Eye (tissue), 1 donor: Measurements from ENCODE around the gene CCT3.
"Not testable (repeated sequence)": the region's sequence is repeated elsewhere in the genome, so short reads cannot be mapped to it uniquely, and the experiment has no call there.

Source experiments
- DNase-seq: peaks from one replicate; pipeline ENCODE4 v3.0.0-alpha.2; 2015

CCT3 gene

DNA sequence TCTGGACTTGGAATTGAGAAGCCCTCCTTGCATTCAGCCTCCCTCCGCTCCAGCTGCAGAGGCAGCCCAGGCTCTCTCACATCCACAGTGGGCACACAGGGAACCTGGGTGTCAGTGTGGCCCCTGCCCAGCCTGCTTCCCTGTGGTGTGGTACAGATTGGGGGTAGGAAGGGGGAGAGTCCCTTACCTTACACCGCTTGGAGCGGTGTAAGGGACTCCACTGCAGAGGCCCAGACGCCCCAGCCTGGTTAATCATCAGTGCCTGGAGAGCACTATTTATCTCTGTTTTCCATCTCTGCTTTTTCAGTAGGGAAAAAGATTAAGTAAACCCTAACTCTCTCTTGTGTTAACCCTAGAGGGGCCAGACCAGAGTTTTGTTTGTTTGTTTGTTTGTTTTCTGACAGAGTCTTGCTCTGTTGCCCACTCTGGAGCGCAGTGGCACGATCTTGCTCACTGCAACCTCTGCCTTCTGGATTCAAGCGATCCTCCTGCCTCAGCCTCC lies 30.1 kb upstream of the CCT3 start:
- no peak for DNase-seq

DNA sequence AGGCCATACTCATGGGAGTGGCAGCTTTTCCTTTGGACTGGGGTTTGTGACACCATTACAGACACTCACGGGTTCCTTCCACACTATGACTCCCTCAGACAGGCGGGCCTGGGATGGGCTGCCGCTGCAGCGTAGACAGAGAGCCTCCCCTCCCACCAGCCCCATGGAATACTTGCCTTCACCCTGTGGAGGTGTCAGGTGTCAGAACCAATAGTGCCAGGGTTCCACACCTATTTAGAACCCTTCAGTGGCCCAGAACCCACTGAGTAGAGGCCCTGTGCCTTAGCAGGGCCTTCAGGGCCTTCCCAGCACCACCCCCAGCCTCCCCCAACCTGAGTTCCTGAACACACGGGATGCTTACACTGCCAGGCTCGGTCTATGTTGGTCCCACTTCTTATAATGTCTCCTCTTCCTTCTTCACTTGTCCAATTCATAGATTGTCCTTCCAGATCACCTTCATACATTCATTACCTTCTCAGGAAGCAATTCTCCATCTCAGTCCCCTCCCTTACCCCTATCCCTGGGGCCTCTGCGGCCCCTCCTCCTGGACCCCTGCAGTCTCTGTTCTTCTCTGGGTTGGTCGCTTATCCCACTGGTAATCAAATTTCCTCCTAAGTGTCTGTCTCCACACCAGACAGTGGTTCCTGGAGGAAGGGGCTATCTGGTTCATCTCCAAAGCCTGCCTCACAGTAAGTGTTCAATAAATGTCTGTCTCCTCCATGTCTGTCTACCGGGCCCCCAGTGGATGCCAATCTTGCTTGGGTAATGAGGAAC lies 29.5 kb upstream of the CCT3 start:
- DNase-seq: no peak

DNA sequence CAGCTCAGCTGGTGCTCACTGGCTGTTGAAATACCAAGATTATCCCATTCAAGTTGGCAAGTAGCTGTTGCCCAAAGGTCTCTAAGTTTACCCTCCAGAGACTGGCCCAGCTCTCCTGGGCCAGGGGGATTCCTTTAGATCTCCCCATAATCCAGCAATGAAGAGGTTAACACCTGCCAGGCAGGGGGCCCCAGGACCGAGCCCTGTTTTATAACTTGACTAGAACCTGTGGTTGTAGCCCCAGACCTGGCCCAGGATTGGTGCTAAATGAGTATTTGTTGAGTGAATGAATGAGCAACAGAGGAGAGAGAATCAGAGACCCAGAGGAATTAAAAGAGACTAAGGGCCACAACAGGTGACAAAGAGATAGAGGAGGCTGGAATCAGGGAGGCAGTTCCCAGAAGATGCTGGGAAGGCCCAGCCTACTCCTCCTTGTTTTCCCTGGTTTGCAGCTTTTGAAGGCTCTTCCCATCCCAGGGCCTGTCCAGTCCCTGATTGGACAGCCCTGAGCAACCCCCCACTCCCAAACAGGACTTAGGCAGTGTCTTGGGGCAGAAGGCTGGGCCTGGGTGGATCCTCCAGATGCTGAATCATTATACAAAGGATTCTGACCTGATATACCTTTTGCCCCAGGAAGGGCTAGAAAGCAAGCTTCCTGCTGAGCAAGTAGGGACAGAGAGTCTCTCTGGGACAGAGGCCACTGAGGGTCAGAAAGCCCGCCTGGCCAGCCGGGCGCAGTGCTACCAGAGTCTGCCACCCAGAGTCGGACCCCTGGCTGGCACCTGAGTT lies 28.5 kb upstream of the CCT3 start:
- no peak for DNase-seq

DNA sequence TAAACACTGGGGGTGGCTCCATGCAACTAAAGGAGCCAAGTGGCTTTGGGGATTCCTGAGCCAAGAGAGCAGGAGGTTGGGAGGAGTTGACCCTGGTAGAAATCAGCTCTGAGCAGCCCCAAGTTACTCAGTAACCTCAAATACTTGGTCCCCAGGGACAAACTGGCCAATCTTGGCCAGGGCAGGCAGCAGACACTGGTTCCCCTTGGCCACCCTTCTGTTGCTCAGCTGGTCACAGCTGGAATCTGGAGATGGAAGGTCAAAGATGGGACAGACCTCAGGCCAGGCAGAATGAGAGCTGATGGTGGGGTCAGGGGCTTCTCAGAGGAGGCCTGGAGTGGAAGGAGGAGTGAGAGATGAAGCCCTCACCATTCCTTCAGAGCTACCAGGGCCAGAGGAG lies 27.7 kb upstream of the CCT3 start:
- DNase-seq: no peak

DNA sequence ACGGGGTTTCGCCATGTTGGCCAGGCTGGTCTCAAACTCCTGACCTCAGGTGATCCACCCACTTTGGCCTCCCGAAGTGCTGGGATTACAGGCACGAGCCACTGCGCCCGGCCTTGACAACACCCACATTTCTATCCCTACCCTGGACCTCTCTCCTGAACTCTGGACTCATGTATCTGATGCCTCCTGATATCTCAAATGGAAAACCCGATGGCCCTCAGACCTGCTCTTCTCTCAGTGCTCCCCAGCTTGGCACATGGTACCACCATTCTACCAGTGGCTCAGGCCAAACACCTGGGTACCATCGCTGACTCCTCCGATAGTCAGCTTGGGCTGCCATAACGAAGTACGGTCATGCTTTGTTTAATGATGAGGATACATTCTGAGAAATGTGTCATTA lies 22.4 kb upstream of the CCT3 start:
- no peak for DNase-seq

DNA sequence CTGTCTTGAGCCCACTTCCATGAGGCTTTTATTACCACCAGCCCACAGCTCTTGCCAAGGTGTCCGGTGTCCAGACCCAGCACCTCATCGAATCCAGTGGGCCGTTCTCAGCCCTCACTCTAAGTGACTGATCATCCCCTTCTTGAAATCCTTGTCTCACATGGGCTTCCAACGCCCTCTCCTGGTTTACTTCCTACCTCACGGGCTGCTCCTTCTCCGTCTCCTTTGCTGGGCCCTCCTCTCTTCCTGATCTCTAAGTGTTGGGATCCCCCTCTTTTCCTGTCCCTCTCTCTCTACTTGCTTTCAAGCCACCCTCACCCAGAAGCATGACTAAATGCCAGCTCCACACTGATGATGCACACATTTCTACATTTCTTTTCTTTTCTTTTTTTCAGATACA lies 21.9 kb upstream of the CCT3 start:
- DNase-seq: no peak

DNA sequence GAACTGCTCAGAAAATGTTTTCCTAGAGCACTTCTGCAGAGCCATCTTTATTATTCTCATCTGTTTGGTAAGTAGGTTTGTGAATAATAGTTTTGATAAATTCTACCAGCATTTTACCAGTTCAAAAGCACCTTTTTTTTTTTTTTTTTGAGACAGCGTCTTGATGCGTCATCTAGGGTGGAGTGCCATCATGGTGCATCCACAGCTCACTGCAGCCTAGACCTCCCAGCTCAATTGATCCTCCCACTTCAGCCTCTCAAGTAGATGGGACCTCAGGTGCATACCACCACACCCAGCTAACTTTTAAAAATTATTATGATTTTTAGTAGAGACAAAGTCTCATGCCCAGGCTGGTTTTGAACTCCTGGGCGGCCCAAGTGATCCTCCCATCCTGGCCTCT lies 21.2 kb upstream of the CCT3 start:
- DNase-seq: no peak

DNA sequence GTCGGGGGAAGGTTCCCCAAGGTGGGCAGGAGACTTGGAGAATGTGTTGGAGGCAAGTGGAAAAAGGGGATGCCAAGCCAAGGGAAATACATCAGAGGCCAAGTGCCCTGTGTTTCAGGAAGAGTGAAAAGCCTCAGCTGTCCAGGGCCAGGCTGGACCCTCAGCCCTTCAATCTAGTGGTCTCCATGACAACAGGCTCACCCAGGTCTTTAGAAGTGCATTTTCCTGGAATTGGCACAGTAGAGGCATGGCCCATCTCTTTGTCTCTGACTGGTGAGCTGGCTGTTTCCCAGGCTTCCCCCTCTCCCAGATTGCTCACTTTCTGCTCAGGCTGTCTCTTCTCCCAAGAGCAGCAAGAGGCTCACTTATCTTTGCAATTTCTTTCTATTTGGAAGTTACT lies 20.5 kb upstream of the CCT3 start:
- DNase-seq: no peak

DNA sequence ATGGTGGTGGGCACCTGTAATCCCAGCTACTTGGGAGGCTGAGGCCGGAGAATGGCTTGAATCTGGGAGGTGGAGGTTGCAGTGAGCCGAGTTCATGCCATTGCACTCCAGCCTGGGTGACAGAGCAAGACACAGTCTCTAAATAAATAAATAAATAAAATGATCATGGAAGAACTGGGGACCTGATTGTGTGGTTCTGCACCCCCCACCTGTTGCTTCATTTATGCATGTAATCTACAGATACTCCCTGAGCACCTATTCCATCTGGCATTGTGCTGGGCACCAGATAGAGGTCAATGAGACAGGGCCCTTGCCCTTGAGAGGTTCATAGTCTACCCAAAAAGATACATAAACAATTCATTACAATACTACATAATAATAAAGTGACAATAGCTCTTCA lies 19.9 kb upstream of the CCT3 start:
- no peak for DNase-seq

DNA sequence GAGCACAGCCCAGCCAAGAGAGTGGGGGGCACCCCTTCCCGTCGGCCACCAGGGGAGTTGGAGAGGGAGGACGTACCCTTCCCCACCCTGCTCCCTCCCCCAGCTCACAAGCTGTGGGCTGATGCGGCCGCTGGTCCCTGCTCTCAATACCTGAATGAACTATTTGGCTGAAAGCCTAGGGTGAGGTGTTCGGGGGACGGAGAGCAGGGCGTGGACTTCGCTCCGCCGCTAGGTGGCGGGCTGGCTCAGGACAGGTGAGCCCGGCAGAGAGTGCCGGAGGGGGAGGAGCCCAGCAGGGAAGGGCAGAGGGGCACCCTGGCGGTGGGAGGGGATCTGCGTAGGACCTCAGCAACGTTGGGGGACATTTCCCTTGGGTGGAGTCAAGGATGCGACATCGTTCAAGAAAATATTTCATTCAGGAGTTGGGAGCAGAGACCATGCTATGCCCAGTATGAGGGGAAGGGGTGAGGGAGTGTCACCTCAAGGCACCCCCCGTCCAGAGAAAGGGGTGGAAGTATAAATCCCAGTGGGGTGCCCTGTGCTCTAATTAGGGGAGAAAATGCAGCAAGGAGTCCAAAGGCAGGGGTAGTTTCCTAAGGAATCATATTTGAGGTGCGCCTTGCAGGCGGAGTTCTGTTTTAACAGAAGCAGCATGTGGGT lies 18.9 kb upstream of the CCT3 start:
- peak; percentile 54 for DNase-seq

DNA sequence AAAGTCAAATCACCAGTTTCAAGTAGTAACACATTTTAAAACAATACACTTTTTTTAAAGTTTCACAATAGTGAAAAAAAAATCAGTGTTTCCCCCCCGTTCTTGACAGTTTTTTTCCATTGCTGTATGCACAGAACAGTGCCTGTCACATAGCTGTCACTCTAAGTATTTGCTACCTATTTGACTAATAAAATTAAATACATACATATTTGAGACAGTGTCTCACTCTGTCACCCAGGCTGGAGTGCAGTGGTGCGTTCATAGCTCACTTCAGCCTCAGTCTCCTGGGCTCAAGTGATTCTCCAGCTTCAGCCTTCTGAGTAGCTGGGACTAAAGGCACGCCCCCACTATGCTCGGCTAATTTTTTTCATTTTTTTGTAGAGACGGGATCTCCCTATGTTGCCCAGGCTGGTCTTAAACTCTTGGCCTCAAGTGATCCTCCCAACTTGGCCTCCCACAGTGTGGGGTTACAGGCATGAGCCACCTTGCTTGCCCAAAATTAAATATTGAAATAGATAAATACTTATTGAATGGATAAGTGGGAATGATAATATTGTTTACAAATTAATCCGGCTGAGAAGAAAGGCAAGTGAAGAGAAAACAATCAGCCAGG lies 18.3 kb upstream of the CCT3 start:
- no peak for DNase-seq

DNA sequence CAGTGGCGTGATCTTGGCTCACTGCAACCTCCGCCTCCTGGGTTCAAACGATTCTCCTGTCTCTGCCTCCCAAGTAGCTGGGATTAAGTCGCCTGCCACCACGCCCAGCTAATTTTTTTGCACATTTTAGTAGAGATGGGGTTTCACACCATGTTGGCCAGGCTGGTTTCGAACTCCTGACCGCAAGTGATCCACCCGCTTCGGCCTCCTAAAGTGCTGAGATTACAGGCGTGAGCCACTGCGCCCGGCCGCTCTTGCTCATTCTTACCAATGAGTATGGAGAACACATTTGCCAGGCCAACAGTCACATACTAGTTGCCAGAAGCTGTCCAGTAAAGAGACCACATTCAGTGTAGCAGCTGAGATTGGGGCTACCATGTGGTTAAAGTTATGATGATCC lies 14.4 kb upstream of the CCT3 start:
- DNase-seq: not testable (repeated sequence)

DNA sequence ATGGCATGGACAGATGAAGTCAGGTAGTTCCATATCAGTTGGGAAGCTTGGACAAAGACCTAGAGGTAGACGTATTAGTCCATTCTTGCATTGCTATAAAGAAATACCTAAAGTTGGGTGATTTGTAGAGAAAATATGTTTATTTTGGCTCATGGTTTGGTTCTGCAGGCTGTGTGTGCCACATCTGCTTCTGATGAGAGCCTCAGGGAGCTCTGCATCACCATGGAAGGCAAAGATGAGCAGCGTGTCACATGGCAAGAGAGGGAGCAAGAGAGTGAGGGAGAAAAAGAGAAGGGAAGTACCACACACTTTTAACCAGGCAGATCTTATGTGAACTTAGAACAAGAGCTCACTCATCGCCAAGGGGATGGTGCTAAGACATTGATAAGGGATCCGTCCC lies 9.2 kb upstream of the CCT3 start:
- DNase-seq: no peak

DNA sequence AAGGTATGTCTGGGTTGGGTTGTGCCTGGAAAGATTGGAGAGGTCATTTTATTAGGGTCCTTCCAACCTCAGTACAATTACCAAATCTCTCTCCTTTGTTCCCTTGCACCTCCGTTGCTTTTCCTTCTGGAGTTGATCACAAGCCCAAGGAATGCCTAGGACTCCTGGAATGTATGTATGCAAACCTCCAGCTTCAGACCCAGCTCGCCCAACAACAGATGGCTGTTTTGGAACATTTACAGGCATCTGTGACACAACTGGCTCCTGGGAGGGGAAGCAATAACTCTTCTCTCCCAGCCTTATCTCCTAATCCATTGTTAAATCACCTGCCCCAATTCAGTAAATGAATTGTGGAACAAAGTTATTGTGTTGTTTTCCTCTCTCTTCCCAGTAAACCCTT lies 8.5 kb upstream of the CCT3 start:
- no peak for DNase-seq

DNA sequence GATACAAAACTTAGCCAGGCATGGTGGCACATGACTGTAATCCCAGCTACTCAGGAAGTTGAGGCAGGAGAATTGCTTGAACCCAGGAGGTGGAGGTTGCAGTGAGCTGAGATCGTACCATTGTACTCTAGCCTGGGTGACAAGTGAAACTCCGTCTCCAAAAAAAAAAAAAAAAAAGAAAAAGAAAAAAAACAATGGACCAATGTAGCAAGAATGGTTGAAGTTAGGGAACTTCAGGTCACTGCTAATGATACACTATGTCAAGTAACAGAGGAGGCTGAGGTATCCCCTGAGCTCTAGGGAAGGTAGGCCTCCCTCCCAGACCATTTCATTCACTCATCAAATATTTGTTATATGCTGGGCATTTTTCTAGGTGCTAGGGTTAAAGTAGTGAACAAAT lies 7.9 kb upstream of the CCT3 start:
- not testable (repeated sequence) for DNase-seq

DNA sequence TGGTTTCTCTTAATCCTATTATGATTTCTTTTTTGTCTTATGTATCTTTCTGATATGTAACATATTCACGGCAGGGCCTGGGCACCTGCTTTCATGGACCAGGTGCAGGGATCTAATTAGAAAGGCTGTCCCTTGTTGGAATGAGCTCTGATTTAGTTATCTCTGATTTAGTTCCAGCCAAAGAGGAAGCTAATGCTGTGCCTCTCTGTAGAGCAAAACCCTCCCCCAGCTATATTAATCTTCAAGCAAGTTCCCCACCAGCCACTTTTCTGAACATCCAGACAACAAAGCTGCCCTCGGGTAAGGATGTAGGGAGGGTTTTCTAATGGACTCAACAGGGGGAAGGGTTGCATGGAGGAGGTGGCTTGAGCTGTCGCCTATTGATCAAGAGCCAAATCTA lies 6.3 kb upstream of the CCT3 start:
- no peak for DNase-seq

DNA sequence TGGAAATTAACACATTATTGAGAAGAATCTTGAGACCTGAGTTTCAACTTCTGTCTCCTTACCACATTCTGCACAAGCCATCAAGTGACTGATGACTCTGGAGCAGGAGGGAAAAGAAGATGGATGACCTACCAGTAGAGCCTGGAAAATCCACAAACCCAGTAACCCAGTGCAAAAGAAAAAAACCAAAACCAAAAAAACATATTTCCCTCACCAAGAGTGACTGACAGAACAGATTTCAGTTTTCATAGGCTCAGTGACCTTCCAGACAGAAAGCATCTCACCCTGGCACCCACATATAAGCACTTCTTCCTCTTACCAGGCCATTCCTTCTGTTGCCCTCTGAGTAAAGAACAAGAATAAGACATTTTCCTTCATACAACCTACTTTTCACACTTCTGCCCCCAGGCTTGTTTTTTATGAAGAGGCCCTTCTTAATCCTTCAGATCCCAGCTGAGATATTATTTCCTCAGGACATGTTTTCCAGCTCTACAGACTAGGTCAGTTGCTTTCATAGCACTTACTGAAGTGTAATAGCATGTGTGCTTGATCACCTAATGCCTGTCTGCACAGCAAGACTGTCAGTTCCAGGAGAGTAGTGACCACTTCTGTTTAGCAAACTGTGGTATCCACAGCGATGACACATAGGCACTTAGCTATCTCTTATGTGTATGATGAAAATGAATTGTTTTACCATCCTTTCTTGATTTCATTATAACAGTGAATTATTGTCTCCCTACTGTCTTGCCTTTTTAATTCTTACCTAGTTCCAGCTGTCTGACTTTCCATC lies 4.3 kb upstream of the CCT3 start:
- DNase-seq: no peak

DNA sequence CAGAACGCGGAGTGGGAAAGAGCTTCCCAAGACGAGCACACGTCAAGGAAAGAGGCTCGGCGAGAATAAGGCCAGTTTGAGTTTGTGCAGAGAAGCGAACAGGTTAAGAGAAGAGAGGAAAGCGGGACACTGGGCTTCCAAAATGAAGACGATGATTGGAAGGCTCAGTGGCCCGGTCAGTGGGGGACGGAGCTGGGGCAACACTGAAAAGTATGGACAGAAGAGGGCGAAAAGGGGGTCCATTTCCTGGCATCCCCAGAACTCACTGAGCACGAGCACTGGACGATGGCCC lies 258 bp downstream of the CCT3 start:
- DNase-seq: no peak

DNA sequence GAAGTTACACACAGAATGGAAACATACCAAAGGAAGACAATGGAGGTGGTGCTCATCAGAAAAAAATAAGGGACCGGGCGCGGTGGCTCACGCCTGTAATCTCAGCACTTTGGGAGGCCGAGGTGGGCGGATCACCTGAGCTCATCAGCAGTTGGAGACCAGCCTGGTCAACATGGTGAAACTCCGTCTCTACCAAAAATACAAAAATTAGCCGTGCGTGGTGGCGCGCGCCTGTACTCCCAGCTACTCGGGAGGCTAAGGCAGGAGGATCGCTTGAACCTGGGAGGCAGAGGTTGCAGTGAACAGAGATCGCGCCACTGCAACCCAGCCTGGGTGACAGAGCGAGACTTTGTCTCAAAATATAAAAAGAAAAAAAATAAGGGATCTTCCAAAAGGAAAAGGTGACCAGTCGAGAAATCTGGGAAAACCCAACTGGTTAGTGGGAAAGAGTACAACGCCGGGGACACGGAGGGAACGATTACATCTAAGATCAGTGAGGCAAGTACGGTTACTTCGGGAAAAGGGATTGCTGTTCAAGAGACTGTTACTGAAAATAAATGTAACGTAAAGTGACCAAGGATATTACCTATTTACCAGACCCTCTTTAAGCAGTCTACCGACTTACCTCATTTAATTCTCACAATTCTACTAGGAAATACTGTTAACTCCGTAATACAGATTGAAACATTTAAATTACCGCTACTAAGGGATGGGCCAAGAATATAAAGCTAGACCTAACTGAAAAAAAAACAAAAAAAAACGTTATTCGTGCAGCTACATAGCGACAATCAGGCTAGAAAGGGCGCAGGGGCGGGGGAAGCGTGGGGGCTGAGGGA lies 822 bp downstream of the CCT3 start:
- DNase-seq: no peak

DNA sequence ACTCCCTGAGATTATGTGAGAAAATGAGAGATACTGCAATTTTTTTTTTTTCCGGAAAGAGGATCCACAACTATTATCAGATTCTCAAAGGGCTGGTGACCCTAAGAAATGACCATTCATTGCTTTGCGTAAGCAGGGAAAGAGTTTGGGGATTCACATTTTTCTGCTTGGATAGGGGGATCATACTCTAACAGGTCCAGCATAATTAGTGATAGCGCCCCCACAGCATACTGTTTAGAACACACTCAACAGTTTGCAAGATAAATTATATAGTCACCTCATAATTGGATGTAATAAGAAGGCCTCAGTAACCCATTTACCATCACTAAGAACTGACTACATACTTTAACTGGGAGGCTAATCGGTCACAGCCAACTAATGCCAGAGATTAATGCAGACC lies 1.9 kb downstream of the CCT3 start:
- no peak for DNase-seq

DNA sequence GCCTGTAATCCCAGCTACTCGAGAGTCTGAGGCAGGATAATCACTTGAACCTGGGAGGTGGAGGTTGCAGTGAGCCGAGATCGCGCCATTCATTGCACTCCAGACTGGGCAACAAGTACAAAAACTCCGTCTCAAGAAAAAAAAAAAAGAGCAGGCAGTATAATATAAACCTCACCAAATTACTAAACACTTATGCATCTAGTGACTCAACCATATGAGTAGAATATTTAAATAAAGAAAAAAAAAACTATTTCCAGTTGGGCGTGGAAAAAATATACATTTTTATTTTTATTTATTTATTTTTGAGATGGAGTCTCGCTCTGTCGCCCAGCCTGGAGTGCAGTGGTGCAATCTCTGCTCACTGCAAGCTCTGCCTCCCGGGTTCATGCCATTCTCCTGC lies 14.9 kb downstream of the CCT3 start:
- not testable (repeated sequence) for DNase-seq

DNA sequence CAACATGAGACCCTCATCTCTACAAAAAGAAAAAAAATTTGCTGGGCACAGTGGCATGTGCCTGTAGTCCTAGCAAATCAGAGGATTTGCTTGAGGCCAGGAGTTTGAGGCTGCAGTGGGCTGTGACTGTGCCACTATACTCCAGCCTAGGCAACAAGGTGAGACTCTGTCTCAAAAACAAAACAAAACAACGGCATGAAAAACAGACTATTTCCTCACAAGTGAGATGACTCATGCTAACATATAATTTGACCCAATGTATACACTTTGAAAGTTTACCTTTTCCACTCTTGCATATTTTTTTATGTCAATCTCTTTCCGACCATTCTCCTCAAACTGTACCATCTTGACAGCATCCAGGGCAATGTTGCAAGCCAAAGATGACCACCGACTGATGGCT lies 17.5 kb downstream of the CCT3 start:
- no peak for DNase-seq
